ENCODE data around the gene SNX10. TPM values are rescaled to one million over a fixed set of nuclear protein-coding genes. Genes with fewer than 3 reads are reported as not detected.

The SNX10 gene
- total RNA-seq, 1 donor from 2014 or later = 1.2 TPM

DNA sequence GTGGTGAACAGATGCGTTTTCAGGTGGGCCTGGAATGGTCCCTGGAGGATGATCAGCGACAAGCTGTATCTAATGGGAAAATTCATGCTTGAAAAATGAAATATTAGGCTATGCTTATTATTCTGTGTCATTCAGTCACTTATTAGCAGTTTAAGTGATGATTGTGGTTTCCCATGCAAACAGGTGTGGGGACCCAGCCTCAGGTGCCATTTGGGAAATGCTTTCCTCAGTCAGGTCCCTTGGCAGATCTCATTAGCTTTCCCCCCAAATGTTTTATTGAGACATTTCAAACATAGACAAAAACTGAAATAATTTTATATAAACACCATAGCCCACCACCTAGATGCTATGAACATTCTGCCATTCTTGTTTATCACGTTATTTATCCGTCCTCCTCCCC lies 411 bp upstream of the SNX10 start:
- DNase-seq (ENCODE audit: low spot score) = no peak
- peak overlapping the region; percentile 69 for H3K4me3 Mint-ChIP-seq (ENCODE audit: unreplicated experiment)
- H3K4me1 Mint-ChIP-seq (ENCODE audit: low read depth) = peaks cover 3% of the 10 kb centered on the region
- H3K27ac Mint-ChIP-seq (ENCODE audit: unreplicated experiment) = no peak overlapping the region
- peaks cover 9% of the 10 kb centered on the region for H3K27me3 Mint-ChIP-seq (ENCODE audit: low read depth)
- H3K9me3 Mint-ChIP-seq (ENCODE audit: low read depth) = no peaks in the 10 kb centered on the region
- H3K36me3 Mint-ChIP-seq (ENCODE audit: low read depth) = no peaks in the 10 kb centered on the region
- TF ChIP-seq, protein P1, sequence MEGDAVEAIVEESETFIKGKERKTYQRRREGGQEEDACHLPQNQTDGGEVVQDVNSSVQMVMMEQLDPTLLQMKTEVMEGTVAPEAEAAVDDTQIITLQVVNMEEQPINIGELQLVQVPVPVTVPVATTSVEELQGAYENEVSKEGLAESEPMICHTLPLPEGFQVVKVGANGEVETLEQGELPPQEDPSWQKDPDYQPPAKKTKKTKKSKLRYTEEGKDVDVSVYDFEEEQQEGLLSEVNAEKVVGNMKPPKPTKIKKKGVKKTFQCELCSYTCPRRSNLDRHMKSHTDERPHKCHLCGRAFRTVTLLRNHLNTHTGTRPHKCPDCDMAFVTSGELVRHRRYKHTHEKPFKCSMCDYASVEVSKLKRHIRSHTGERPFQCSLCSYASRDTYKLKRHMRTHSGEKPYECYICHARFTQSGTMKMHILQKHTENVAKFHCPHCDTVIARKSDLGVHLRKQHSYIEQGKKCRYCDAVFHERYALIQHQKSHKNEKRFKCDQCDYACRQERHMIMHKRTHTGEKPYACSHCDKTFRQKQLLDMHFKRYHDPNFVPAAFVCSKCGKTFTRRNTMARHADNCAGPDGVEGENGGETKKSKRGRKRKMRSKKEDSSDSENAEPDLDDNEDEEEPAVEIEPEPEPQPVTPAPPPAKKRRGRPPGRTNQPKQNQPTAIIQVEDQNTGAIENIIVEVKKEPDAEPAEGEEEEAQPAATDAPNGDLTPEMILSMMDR (IDR thresholded peaks at IDR 0.05) = no peak

DNA sequence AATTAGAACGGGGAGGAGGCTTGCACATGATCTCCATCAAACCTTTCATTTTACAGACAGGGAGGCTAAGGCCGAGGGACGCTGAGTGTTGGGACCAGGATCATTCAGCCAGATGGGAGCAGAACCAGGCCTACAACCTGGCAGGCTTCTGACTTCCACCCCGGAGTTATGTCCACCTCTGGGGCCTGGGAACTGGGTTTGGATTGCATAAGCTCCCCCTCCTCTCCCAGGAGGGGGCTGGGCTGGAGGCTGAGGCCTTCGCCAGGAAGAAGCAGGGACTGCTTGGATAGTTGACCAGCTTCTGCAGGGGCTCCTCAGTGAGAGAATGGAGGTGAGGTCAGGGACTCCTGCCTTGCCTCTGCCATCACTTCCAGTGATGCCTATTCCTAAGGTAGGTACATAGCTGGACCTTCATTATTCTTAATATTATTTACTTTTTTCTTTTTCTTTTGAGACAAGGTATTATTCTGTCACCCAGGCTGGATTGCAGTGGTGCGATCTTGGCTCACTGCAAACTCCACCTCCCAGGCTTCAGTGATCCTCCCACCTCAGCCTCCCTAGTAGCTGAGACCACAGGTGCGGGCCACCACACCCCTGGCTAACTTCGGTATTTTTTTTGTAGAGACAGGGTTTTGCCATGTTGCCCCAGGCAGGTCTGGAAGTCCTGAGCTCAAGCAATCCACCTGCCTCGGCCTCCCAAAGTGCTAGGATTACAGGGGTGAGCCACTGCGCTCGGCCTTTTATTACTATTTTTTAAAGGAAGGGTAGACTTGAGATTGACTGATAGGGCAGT lies 1.3 kb downstream of the SNX10 start:
- H3K4me3 Mint-ChIP-seq (ENCODE audit: unreplicated experiment) = peak overlapping the region; percentile 75

DNA sequence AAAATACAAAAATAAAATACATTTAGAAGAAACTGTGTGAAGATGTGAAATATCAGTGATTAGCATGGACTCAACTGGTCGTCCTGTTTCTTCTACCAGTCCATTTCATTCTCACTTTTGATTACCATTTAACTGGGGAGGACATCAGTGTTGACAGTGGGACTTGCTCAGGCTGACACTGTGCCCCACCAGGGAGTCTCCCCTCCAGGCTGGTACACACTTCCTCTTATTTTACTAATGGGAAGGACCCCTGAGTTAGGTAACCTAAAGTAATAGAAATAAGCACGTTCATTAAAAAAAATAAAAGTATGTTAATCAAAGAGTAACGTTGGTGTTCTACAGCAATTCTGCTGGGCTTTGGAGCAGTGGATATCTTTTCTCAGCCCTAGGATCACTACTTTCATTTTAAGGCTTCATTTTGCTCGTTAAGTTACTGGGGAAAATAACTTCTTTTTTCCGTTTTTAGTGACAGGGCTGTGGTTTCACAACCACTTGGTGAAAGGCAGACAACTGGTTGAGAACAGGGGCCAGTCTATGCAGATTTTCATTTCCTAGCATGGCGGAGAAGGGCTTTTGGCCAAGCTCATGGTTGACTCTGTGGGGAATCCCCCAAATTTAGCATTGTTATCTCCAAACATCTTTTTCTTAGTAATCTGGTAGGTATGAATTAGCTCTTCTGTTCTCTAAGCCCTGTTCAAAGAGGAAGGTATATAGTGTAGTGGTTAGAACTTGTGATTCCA lies 2.1 kb downstream of the SNX10 start:
- Mint-ChIP-seq H3K4me3 (ENCODE audit: unreplicated experiment) (no peak overlapping the region), H3K27me3 (ENCODE audit: low read depth) (no peaks in the 10 kb centered on the region), H3K9me3 (ENCODE audit: low read depth) (no peaks in the 10 kb centered on the region), H3K27ac (ENCODE audit: unreplicated experiment) (no peak overlapping the region), H3K36me3 (ENCODE audit: low read depth) (no peaks in the 10 kb centered on the region), H3K4me1 (ENCODE audit: low read depth) (peaks cover 3% of the 10 kb centered on the region)
- TF ChIP-seq, protein P1 (IDR thresholded peaks at IDR 0.05) = no peak
- no peak for DNase-seq (ENCODE audit: low spot score)

More for the DNA sequence above, 1.3 kb downstream of the SNX10 start:
- TF ChIP-seq, protein P1 (IDR thresholded peaks at IDR 0.05) = no peak
- H3K27ac Mint-ChIP-seq (ENCODE audit: unreplicated experiment) = no peak overlapping the region
- peaks cover 1% of the 10 kb centered on the region for H3K27me3 Mint-ChIP-seq (ENCODE audit: low read depth)
- no peak for DNase-seq (ENCODE audit: low spot score)
- peaks cover 3% of the 10 kb centered on the region for H3K4me1 Mint-ChIP-seq (ENCODE audit: low read depth)
- no peaks in the 10 kb centered on the region for H3K36me3 Mint-ChIP-seq (ENCODE audit: low read depth)
- H3K9me3 Mint-ChIP-seq (ENCODE audit: low read depth) = no peaks in the 10 kb centered on the region

DNA sequence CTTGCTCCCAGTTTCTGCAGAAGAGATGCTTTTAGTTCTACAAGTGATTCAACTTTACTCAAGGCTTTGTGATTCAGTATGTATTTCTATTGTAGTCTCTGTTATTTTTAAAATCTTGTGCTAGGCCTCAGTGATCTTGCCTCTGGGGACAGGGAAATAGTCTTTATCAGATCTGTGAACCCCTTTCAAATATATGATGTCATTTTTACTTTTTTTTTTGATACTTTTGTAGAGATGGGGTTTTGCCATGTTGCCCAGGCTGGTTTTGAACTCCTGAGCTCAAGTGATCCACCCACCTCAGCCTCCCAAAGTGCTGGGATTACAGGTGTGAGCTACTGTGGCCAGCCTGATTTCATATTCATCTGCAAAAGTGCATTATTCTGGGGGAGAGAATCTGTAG lies 3.4 kb downstream of the SNX10 start:
- no peak for DNase-seq (ENCODE audit: low spot score)
- no peak overlapping the region for H3K27ac Mint-ChIP-seq (ENCODE audit: unreplicated experiment)
- H3K4me1 Mint-ChIP-seq (ENCODE audit: low read depth) = peaks cover 3% of the 10 kb centered on the region
- H3K36me3 Mint-ChIP-seq (ENCODE audit: low read depth) = no peaks in the 10 kb centered on the region
- no peaks in the 10 kb centered on the region for H3K27me3 Mint-ChIP-seq (ENCODE audit: low read depth)
- no peaks in the 10 kb centered on the region for H3K9me3 Mint-ChIP-seq (ENCODE audit: low read depth)
- TF ChIP-seq, protein P1 (IDR thresholded peaks at IDR 0.05) = no peak
- H3K4me3 Mint-ChIP-seq (ENCODE audit: unreplicated experiment) = no peak overlapping the region

DNA sequence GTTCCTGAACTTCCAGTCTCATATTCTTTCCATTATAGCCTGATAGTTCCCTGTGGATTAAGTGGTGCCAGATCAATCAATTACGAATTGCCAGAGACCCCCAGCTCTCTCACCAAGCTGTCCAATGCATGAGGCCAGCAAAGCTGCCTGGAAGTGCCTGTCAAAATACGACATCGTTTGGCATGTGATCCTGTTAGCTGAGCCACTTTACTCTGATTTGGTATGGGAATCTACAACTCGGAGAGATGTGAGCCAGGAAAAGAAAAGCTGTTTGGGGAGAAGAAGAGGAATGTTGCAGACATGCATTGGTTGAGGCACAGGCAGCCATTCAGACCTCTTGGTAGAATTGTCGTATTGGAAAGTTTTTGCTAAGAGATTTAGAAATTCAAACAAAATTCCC lies 3.9 kb downstream of the SNX10 start:
- Mint-ChIP-seq H3K27me3 (ENCODE audit: low read depth) (no peaks in the 10 kb centered on the region), H3K9me3 (ENCODE audit: low read depth) (no peaks in the 10 kb centered on the region), H3K27ac (ENCODE audit: unreplicated experiment) (no peak overlapping the region), H3K4me3 (ENCODE audit: unreplicated experiment) (no peak overlapping the region), H3K36me3 (ENCODE audit: low read depth) (no peaks in the 10 kb centered on the region), H3K4me1 (ENCODE audit: low read depth) (peaks cover 3% of the 10 kb centered on the region)
- TF ChIP-seq, protein P1 (IDR thresholded peaks at IDR 0.05) = no peak
- no peak for DNase-seq (ENCODE audit: low spot score)

All from chondrocyte (in vitro differentiated cells).